ENCODE data around the gene SMYD1. TPM values are rescaled to one million over a fixed set of nuclear protein-coding genes. Genes with fewer than 3 reads are reported as not detected.

SMYD1 gene
- total and polyA plus RNA-seq, 2 donors (not counting 1 experiment from before 2014, with no cell fraction given) = not detected

- H4K20me1 ChIP-seq (ENCODE audit: control insufficient read depth, insufficient read depth, low read length, poor library complexity, severe bottlenecking) = no peaks in the 10 kb centered on the region
- no peak overlapping the region for H3K27ac Mint-ChIP-seq
- no CpG with 5 or more reads among the region's 2 CpGs for WGBS (ENCODE audit: insufficient coverage)
- no peak overlapping the region for H3K4me3 ChIP-seq (ENCODE audit: control extremely low read depth in 1 of 5, extremely low read depth in 1 of 5, insufficient read depth in 1 of 5, low read depth in 2 of 5, low read length in 4 of 5)
- intact Hi-C loops (cut with micrococcal nuclease) = no loop called here
- H3K9me3 Mint-ChIP-seq (ENCODE audit: insufficient read depth) = no peaks in the 10 kb centered on the region
- CTCF ChIA-PET = no interaction called here
- no peak overlapping the region for H3K9ac ChIP-seq (ENCODE audit: low read length)
- POLR2A ChIA-PET = no interaction called here
- TF ChIP-seq CTCF (IDR thresholded peaks at IDR 0.05) = no peak
- no peak for TF ChIP-seq EZH2 (IDR thresholded peaks at IDR 0.05; ENCODE audit: borderline replicate concordance, insufficient read depth, low read depth, low read length, poor library complexity, severe bottlenecking)
- no peak overlapping the region for H3K4me3 Mint-ChIP-seq
- no peak for ATAC-seq (ENCODE audit: low read depth)
- no peaks in the 10 kb centered on the region for H3K4me1 Mint-ChIP-seq
- H3K79me2 ChIP-seq (ENCODE audit: control insufficient read depth, insufficient read depth, low read length) = no peaks in the 10 kb centered on the region
- no peak overlapping the region for H3K4me2 ChIP-seq (replicated peaks; ENCODE audit: low read depth, low read length, poor library complexity, severe bottlenecking)
- no peaks in the 10 kb centered on the region for H3K9me3 ChIP-seq (ENCODE audit: control extremely low read depth in 1 of 3, control insufficient read depth in 2 of 3, insufficient read depth in 1 of 3, low read length in 2 of 3)
- H2AFZ ChIP-seq (ENCODE audit: insufficient read depth, low read depth, low read length, poor library complexity, severe bottlenecking) = no peak overlapping the region
- peaks cover 8% of the 10 kb centered on the region for H3K27me3 Mint-ChIP-seq
- H3K36me3 ChIP-seq (replicated peaks in 1 of 2; ENCODE audit: control extremely low read depth in 1 of 2, control insufficient read depth in 1 of 2, extremely low read depth in 1 of 2, insufficient read depth in 2 of 2, low read length in 1 of 2) = no peaks in the 10 kb centered on the region
- H3K27ac ChIP-seq (ENCODE audit: low read length in 2 of 2) = no peak overlapping the region
- no peaks in the 10 kb centered on the region for H3K27me3 ChIP-seq (replicated peaks in 1 of 4; ENCODE audit: control extremely low read depth in 1 of 4, control insufficient read depth in 3 of 4, insufficient read depth in 4 of 4, low read length in 3 of 4)
- no peaks in the 10 kb centered on the region for H3K4me1 ChIP-seq (ENCODE audit: control insufficient read depth in 2 of 2, insufficient read depth in 2 of 2, low read length in 2 of 2)
- no peak for DNase-seq
Observed at GRCh38 chr2:88068044-88068443, 419 bp downstream of the SMYD1 start.

GRCh38 chr2:88069117-88069516 lies 1.5 kb downstream of the SMYD1 start:
- no peaks in the 10 kb centered on the region for H3K4me1 Mint-ChIP-seq
- Histone ChIP-seq H3K9ac (ENCODE audit: low read length) (no peak overlapping the region), H3K79me2 (ENCODE audit: control insufficient read depth, insufficient read depth, low read length) (no peaks in the 10 kb centered on the region), H3K4me1 (ENCODE audit: control insufficient read depth in 2 of 2, insufficient read depth in 2 of 2, low read length in 2 of 2) (no peaks in the 10 kb centered on the region), H3K27ac (ENCODE audit: low read length in 2 of 2) (no peak overlapping the region), H3K4me2 (replicated peaks; ENCODE audit: low read depth, low read length, poor library complexity, severe bottlenecking) (no peak overlapping the region), H3K36me3 (replicated peaks in 1 of 2; ENCODE audit: control extremely low read depth in 1 of 2, control insufficient read depth in 1 of 2, extremely low read depth in 1 of 2, insufficient read depth in 2 of 2, low read length in 1 of 2) (no peaks in the 10 kb centered on the region), H3K4me3 (ENCODE audit: control extremely low read depth in 1 of 5, extremely low read depth in 1 of 5, insufficient read depth in 1 of 5, low read depth in 2 of 5, low read length in 4 of 5) (no peak overlapping the region), H3K27me3 (replicated peaks in 1 of 4; ENCODE audit: control extremely low read depth in 1 of 4, control insufficient read depth in 3 of 4, insufficient read depth in 4 of 4, low read length in 3 of 4) (no peaks in the 10 kb centered on the region), H3K9me3 (ENCODE audit: control extremely low read depth in 1 of 3, control insufficient read depth in 2 of 3, insufficient read depth in 1 of 3, low read length in 2 of 3) (peaks cover 0 to 3% (median 0%) of the 10 kb centered on the region in 3 donors), H2AFZ (ENCODE audit: insufficient read depth, low read depth, low read length, poor library complexity, severe bottlenecking) (no peak overlapping the region), H4K20me1 (ENCODE audit: control insufficient read depth, insufficient read depth, low read length, poor library complexity, severe bottlenecking) (no peaks in the 10 kb centered on the region)
- no peaks in the 10 kb centered on the region for H3K9me3 Mint-ChIP-seq (ENCODE audit: insufficient read depth)
- H3K4me3 Mint-ChIP-seq = no peak overlapping the region
- ChIA-PET CTCF (interaction anchor here (1.7 kb wide), 1 partner anchor 9 kb away, joined by 6 read pairs; no protein-coding TSS in a partner anchor), POLR2A (no interaction called here)
- H3K27me3 Mint-ChIP-seq = peaks cover 12% of the 10 kb centered on the region
- intact Hi-C loops (cut with micrococcal nuclease) = no loop called here
- TF ChIP-seq EZH2 (IDR thresholded peaks at IDR 0.05; ENCODE audit: borderline replicate concordance, insufficient read depth, low read depth, low read length, poor library complexity, severe bottlenecking) (no peak), CTCF (IDR thresholded peaks at IDR 0.05) (no peak)
- DNase-seq (no peak), ATAC-seq (ENCODE audit: low read depth) (no peak)
- no peak overlapping the region for H3K27ac Mint-ChIP-seq

Measured in B cell (primary cell).